WERI-Rb-1 (cell line): Measurements from ENCODE around the gene ISOC1.

Experiments used
- DNase-seq: peaks from one replicate; pipeline ENCODE4 v3.0.0-alpha.2; 2020
- H3K27ac ChIP-seq: fragments of 250-450 bp; sonication (Bioruptor Pico); 2 replicates; pipeline ENCODE4 v1.5.1; 2020; ENCODE audit warnings: mild to moderate bottlenecking, moderate library complexity
- H3K27me3 ChIP-seq: fragments of 250-450 bp; sonication (Bioruptor Pico); 2 replicates; pipeline ENCODE4 v1.5.1; 2021; ENCODE audit warnings: mild to moderate bottlenecking, low read depth, moderate library complexity; ENCODE audit not compliant: insufficient read depth, severe bottlenecking
- H3K36me3 ChIP-seq: fragments of 250-450 bp; sonication (Bioruptor Pico); 2 replicates; pipeline ENCODE4 v1.5.1; 2020; ENCODE audit warnings: mild to moderate bottlenecking, moderate library complexity
- H3K4me3 ChIP-seq: 2 replicates; pipeline ENCODE4 v1.5.1; 2011; ENCODE audit warnings: low read depth, mild to moderate bottlenecking, control low read depth, low read length
- H3K9me3 ChIP-seq: fragments of 250-450 bp; sonication (Bioruptor Pico); 2 replicates; pipeline ENCODE4 v1.5.1; 2021; ENCODE audit warnings: mild to moderate bottlenecking, moderate library complexity; ENCODE audit not compliant: severe bottlenecking
- TF ChIP-seq, protein P1 (sequence below): IDR thresholded peaks from 2 replicates; pipeline ENCODE4 v1.5.1; 2011; ENCODE audit warnings: low read depth, mild to moderate bottlenecking, control low read depth, inconsistent platforms, low read length

The ISOC1 gene

DNA sequence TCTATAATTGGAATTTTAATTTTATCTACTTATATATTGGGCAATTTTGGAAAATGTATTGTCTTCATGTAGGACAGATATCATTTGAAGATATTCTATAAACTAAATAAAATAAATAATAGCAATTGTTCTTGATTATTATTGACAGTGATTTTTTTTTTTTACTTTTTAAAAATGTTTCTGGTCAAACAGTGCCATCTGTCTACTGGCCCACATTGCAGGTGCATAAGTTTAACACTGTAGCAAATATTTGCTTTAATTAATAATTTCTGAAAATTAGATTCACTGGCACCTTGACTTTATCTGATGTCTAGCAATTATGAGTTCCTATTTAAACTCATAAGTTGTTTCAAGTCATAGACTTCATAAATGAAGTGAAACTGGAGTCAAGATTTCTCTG is 41.1 kb upstream of the ISOC1 start:
- Histone ChIP-seq H3K36me3 (no peaks in the 10 kb centered on the region), H3K4me3 (no peak overlapping the region), H3K27me3 (no peaks in the 10 kb centered on the region), H3K9me3 (no peaks in the 10 kb centered on the region), H3K27ac (no peak overlapping the region)
- no peak for DNase-seq
- TF ChIP-seq, protein P1, sequence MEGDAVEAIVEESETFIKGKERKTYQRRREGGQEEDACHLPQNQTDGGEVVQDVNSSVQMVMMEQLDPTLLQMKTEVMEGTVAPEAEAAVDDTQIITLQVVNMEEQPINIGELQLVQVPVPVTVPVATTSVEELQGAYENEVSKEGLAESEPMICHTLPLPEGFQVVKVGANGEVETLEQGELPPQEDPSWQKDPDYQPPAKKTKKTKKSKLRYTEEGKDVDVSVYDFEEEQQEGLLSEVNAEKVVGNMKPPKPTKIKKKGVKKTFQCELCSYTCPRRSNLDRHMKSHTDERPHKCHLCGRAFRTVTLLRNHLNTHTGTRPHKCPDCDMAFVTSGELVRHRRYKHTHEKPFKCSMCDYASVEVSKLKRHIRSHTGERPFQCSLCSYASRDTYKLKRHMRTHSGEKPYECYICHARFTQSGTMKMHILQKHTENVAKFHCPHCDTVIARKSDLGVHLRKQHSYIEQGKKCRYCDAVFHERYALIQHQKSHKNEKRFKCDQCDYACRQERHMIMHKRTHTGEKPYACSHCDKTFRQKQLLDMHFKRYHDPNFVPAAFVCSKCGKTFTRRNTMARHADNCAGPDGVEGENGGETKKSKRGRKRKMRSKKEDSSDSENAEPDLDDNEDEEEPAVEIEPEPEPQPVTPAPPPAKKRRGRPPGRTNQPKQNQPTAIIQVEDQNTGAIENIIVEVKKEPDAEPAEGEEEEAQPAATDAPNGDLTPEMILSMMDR = no peak

DNA sequence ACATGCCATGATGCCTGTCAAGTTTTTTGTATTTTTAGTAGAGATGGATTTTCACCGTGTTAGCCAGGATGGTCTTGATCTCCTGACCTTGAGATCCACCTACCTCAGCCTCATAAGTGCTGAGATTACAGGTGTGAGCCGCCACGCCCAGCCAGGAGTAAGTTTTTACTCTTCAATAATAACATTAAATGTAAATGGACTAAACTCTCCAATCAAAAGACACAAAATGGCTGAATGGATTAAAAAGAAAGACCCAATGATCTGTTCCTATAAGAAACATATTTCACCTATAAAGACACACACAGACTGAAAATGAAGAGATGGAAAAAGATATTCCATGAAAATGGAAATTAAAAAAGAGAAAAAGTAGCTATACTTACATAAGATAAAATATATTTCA is 37.2 kb upstream of the ISOC1 start:
- H3K9me3 ChIP-seq = no peaks in the 10 kb centered on the region
- no peaks in the 10 kb centered on the region for H3K27me3 ChIP-seq
- no peaks in the 10 kb centered on the region for H3K36me3 ChIP-seq
- no peak for DNase-seq
- TF ChIP-seq, protein P1 = no peak
- H3K4me3 ChIP-seq = no peak overlapping the region
- H3K27ac ChIP-seq = no peak overlapping the region

DNA sequence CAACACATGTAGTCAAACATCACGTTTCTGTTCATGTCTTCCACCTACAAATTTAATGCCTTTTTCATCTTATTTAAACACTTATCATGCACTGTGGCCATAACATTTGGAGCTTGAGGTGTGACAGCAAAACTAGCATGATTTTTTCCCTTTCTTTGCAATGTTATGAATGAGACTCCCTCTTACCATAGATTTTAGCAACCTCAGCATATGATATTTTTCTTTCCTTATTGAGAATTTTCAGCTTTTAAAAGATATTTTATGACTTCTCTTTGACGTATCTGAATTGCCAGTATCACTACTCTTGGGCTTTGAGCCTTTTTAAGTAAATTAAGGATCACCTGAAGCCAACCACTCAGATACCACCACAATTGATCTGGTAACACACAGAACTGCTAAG is 32.7 kb upstream of the ISOC1 start:
- H3K27ac ChIP-seq = no peak overlapping the region
- TF ChIP-seq, protein P1 = no peak

DNA sequence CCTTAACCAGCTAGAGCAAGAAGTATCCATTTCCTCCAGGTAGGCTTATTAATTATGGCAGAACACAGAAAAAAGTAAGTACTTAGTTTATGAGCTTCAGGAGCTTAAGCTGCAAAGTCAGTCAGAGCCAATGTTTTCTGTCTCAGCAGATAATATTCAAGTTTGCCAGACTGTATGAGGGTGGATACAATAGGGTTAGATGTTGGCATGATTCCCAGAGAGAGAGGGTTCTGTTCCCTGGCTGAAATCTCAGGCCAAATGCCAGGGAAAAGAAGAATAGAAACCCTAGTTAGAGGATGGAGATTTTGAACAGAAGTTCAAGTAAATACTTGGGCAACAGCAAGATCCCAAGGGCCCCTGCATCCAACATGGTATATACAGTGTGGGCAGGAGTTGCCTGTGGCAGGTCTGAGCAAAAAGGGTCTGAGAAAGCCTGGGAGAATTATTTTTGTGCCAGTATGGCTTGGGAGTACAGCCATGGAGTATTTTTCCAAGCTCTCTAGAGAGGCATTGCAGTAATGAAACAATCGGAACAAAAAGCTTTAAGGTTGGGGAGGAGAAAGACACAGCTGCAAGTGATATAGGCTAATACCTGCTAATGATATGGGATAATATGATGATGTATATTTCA is 31.0 kb upstream of the ISOC1 start:
- Histone ChIP-seq H3K27ac (peak overlapping the region; percentile 33), H3K9me3 (no peaks in the 10 kb centered on the region), H3K27me3 (no peaks in the 10 kb centered on the region), H3K4me3 (no peak overlapping the region), H3K36me3 (no peaks in the 10 kb centered on the region)
- no peak for DNase-seq
- TF ChIP-seq, protein P1 = no peak

More for the DNA sequence above, 32.7 kb upstream of the ISOC1 start:
- no peaks in the 10 kb centered on the region for H3K9me3 ChIP-seq
- DNase-seq = no peak
- no peak overlapping the region for H3K4me3 ChIP-seq
- H3K36me3 ChIP-seq = no peaks in the 10 kb centered on the region
- no peaks in the 10 kb centered on the region for H3K27me3 ChIP-seq

DNA sequence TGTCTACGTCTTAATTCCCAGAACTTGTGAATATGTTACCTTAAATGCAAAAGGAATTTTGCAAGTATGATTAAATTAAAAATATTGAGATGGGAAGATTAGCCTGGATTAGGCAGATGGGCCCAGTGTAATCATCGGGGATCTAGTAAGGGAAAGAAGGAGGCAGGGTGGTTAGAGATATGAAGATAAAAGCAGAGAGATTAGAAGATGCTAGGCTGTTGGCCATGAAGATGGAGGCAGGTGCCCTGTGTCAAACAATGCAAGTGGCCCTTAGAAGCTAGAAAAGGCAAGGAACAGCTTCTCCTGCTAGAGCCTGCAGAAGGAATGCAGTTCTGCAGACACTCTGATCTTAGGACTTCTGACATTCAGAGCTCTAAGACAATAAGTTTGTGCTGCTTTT is 28.8 kb upstream of the ISOC1 start:
- Histone ChIP-seq H3K4me3 (no peak overlapping the region), H3K9me3 (no peaks in the 10 kb centered on the region), H3K27ac (peak overlapping the region; percentile 64), H3K36me3 (no peaks in the 10 kb centered on the region), H3K27me3 (no peaks in the 10 kb centered on the region)
- peak; percentile 63 for DNase-seq
- TF ChIP-seq, protein P1 = no peak

DNA sequence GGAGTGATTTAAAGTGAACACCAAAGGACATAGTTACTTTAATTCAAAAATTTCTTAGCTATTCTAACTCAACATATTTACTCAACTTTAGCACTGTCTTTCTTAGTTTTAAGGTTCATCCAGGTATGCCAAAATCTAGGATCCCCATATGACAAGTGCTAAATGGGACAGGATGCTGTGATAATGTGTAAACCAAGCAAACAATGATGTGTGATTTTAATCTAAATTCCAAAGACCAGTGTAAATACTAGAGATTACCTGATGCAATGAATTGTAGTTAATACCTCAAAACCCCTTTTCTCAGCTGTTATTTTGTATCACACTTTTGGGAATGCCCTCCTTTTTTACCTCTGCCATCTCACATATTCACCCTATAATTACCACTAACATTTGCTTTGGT is 26.8 kb upstream of the ISOC1 start:
- no peak for DNase-seq
- Histone ChIP-seq H3K36me3 (no peaks in the 10 kb centered on the region), H3K4me3 (no peak overlapping the region), H3K27ac (peak overlapping the region; percentile 51), H3K27me3 (no peaks in the 10 kb centered on the region), H3K9me3 (no peaks in the 10 kb centered on the region)
- TF ChIP-seq, protein P1 = no peak
